Measurements from ENCODE around the gene BEGAIN. TPM values are rescaled to one million over a fixed set of nuclear protein-coding genes. Genes with fewer than 3 reads are reported as not detected.

The BEGAIN gene
- total RNA-seq, 1 donor from 2014 or later, result under 0.01 TPM

DNA sequence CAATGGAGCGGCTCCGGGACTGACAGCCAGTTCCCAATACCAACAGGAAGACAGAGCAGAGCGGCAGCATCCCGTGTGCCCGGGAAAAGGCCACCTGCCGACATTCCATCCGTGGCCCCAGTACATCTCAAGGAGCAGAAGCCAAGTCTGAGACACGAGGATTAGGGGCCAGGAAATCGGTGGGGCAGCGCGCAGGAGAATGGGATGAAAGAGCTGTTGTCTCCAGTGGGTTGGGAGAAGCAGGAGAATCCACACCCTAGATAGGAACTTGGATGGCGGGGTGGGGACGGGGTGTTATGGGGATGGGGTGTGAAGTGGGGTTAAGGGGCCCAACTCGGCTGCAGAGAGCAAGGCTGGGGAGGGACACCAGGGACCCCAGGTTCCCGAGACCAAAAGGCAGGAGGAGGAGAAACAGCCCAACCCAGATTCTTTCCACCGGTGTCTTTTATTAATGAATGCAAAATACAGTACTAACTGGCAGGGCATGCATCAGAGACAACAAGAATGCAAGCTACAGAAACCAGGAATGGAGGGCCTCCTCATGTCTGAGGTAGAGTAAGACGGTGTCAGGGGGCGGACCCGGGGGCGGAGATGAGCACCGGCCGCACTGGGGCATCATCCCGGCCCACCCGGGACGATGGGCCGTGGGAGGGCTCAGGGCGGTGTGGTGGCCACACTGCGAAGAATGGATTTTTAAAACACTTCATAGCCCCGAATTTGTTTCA is 50.3 kb downstream of the BEGAIN start:
- DNase-seq (ENCODE audit: low read depth in 2 of 2), result no peak

DNA sequence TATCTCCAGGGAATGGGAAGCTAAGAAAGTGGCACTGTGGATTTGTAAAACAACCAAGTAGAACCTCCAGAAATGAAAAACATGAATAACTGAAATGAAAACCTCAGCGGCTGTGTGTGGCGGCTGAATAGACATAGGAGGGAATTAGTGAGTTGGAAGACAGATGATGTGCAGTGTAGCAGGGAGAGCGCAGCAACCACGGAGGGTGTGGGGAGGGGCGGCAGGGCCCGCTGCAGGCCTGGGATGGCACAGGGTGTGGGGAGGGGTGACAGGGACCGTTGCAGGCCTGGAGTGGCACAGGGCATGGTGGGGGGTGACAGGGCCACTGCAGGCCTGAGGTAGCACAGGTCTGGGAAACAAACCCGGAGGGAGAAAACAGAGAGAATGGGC is 51.1 kb downstream of the BEGAIN start:
- DNase-seq (ENCODE audit: low read depth in 2 of 2), result no peak

DNA sequence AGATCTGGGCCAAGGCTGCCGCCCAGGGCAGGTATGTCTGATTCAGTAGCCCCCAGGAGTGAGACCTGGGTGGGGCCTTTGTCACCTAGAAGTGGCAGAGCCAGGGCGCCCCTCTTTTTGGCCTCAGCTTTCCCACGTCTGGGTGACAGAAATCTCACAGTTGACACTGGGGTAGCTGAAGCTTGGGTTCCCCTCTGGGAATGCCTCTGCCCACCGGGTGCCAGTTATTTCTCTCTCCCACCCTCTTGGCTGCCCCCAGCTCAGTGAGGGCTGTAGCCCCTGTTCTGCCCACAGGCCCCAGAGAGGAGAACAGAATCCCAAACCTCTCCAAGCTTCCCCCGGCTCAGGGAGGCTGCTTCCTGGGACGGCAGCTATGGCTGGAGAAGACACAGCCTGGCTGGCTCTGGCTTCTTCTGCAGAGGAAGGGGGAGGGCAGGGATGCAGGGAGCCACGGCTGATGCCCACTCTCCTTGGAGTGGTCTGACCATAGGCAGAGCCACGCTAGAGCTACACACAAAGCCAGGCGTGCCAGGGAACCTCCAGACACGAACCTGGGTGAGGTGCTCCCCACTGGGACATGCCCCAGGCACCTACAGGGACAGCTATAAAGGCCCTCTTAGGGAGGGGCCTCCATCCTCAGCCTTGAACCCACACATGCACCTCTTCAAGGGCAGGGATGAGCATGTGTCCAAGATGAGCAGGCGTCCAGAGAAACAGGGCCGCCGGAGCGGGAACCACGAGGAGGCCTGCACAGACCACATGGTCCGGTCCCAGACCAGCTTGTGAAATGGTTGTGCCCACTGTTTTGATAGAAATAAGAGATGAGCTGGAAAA is 51.7 kb downstream of the BEGAIN start:
- no peak for DNase-seq (ENCODE audit: low read depth in 2 of 2)

DNA sequence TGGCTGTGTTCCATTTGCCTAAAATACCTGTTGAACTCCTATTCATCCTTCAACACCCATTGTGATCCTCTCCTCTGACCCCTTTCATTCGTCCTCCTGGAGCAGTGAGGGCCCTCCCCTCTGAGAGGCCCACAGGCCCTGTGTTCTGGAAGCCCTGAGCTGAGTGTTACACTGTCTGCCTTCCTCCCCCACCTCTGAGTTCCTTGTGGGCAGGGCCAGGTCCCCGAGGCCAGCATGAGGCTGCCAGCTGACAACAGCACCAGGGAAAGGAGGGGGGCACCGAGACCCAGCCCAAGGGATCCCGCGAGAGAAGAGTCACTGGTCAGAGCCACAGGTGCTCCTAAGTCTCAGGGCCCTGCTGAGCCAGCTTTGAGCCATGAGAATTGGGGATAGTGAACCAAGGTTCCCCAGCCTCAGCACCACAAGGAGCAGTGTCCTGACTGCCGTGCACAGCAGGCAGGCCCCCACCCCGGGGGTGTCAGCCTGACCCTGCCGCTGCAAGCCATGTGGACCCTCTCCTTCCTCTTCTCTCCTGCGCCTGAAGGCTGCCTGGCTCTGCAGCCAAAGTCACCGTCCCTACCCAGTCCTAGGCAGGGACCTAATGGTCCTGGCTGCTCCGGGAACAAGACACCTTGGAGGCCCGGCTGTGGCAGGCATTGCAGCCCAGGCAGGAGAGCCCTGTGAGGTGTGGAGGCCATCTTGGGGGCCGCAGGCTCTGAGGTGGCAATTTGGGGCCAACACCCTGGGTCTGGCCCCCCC is 52.5 kb downstream of the BEGAIN start:
- no peak for DNase-seq (ENCODE audit: low read depth in 2 of 2)

DNA sequence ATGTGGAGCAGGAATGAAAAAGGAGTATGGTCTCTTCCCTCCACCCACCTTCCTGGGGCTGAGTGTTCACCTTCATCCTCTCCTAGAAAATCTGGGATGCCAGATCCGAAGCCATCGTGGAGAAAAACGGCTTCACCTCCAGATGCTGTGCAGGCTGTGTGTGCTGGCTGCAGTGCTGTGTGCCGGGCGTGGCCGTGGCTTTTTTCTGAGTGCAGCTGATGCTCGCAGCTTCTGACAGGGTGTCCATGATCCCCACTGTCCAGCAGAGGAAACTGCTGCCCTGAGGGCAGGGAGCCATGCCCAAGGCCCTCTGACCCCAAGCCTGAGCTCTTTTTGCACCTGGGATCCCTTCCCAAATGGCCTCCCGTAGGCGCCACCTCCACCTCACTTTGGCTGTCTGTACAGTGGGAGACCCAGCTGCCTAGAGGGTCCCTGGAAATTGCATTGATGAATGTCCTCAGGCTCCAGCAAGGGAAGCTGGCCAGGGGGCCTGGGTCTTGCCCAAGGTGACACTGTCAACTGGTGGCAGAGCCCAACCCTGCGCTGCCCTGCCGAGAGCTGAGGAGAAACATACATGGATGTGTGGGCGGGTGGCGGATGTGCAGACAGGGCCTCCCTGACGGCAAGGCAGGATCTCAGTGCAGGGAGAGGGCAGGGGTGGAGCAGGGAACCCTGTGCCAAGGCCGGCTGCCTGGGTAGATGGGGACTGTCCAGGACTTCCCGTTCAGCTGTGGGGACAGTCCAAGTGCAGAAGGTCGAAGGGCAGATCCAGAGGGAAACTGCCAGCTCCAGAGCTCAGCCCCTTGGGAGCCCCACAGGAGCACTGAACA is 53.3 kb downstream of the BEGAIN start:
- no peak for DNase-seq (ENCODE audit: low read depth in 2 of 2)

DNA sequence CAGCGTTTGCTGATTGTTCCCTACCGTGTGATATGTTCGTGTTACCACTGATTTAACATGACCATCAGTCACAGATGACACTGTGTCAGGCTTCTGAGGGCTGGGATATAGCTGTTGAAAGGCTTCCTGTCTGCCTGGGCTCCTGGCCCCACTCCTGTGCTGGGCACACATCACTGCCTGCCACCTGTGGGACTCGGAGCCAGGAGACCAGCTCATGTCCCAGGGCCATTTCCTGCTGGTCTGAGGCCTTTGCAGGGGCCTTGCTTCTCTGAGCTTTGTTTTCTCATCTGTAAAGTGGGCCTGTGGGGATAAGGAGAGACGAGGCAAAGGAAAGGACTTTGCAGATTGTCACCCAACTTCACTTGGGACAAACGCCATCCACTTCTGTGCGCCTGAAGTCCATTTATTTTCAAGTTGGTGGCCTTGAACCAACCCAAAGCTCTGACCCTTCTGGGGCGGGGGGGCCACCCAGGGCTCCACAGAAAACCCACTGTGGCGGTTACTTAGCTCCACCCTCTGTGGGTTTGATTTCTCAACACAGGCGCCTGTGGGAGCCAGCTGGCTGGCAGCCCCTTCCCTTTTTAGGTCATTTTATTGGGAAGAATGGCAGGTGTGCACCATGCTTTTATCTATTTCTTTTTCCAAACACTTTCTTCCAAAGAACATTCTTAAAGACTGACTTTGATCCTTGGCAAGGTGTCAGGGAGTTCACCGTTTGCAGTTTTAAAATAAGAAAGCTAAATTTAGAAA is 54.1 kb downstream of the BEGAIN start:
- DNase-seq (ENCODE audit: low read depth in 2 of 2), result no peak

DNA sequence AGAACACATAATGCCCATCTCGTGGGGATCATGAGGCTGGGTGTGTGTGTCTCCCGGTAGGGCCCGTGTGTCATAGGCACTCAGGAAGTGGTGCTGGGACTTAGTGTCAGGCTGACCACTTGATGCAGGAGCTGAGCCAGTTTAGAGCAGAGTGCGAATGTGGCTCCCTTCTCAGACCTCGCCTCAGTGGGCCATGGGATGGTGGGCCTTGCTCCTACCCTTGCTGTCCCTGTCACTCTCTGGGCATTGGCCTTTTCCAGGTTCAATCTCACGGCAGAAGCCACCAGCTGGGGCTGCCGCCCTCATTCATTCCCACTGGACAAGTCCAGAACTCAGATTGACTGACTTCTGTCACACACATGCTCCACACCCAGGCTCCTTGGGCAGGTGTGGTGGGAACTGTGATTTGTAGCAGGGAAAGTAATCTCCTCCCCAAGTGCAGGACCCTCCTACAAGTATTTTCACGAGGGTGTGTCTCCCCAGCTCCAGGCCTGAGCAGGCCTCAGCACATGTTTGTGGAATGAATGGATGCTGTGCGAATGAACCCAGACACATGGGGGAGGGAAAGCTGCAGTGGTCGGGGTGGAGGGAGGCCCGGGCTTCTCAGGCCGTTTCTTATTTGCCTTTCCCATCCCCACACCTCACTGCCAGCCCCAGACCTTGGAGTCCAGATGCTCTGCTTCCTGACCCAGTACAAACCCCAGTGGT is 54.9 kb downstream of the BEGAIN start:
- DNase-seq (ENCODE audit: low read depth in 2 of 2), result no peak

DNA sequence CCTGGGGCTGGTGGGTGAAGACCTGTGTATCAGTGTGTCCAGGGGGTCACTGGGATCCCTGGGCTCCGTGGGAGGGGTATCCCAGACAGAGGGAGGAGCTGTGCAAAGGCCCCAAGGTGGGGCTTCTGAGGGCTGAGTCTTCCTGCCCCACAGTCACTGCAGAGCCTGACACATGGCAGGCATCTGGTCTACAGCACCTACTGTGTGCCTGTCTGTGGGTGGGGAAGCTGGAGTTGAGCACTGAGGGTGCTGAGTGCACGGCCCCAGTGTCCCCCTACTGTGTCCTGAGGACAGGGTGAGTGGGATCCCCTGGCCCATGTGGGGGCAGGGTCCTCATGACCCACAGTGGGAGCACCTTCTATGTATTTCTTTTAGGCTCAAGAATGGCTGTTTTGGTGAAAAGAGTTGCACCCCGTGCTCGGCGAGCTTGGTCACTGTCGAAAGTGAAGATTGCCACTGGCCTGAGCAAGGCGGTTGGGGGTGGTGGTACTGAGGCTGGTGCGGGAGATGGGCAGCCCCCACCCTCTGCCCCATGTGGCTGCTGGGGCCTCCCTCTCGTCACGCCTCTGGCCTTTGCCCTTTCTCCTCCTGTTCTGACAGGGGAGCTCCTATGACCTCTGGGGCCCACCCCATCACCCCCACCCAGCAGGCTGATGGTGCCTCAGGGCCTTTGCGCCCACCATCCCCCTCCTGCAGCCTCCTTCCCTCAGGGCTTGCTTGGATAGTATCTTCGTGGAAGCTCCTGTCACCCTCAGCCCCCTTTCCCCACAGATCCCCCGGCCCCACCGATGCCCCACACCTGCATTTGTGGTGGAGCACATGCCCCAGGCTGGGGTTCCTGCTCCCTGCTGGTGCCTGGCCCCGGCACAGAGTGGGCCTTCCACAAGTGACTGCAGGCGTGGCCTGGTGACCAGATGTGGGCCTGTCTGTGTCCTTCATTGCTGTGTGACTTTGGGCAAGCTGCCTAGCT is 55.8 kb downstream of the BEGAIN start:
- no peak for DNase-seq (ENCODE audit: low read depth in 2 of 2)

DNA sequence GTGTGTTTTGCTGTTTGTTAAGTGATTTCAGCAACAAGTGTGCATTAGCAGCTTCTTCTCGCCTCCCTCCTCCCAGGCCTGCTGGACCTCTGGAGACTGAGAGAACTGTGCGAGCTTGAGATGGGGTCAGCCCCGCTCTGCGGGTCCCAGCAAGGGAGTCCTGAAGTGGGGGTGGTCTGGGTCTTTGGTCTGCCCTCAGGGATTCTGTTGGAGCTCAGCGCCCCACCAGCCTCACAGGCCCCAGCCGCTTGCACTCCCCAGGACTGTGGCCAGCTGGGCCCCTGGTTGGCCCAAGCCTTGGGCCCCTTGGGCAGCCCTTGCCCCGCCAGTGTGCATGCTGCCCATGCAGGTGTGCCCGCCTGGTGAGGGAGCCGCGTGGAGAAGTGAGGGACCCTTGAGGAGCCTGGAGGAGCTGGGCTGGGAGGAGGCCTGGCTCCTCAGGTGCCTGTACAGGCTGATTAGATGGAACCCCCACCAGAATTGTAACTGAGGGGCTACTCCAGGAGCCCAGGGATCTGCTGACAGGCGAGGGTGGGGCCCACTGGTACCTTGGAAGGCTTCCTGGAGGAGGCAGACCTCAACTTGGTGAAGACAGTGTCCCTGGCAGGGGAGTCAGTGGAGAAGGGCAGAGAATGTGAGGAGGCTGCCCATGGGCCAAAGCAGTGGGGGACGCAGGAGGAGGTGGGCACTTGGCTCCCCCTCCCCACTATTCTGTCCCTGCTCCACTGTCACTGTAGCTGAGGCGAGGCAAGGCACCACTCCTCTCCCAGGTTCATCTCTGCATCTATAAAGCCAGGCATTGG is 56.7 kb downstream of the BEGAIN start:
- DNase-seq (ENCODE audit: low read depth in 2 of 2), result no peak

DNA sequence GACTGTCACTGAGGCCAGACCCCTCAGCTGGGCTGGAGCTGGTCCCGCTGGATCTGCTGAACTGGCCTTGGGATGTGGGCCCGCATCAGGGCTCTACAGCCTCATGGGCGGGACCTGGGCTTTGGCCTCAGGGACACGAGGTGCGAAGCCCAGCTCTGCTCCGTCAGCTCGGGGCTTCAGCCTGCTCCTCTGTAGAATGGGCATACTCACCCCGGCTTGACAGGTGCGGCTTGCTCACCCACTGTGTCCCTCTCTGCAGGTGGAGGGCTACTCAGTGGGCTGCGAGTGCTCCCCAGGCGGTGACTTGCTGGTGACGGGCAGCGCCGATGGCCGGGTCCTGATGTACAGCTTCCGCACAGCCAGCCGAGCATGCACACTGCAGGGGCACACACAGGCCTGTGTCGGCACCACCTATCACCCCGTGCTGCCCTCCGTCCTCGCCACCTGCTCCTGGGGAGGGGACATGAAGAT is 57.6 kb downstream of the BEGAIN start:
- no peak for DNase-seq (ENCODE audit: low read depth in 2 of 2)

DNA sequence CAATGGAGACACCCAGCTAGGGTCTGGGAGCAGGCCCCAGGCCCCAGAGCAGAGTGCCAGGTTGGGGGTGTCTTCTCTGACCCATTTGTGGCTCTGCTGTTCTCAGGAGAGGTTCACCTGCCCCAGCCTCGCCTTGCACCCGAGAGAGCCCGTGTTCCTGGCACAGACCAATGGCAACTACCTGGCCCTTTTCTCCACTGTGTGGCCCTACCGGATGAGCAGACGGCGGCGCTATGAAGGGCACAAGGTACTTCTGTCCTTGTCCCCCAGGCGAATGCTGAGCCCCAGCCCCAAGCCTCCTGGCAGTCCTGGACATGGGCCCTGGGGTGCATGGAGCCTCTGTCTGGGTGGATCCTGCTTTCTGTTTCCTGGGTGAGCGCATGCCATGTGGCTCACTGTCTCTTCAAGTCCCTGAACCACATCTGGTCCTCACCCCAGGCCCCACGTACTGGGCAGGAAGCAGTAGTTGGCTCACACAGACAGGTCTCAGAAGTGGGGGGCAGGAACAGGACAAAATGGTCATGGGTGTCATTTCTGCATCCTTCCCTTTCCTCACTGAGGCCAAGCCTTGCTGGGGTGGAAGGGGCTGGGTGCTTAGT is 58.2 kb downstream of the BEGAIN start:
- DNase-seq (ENCODE audit: low read depth in 2 of 2), result no peak

DNA sequence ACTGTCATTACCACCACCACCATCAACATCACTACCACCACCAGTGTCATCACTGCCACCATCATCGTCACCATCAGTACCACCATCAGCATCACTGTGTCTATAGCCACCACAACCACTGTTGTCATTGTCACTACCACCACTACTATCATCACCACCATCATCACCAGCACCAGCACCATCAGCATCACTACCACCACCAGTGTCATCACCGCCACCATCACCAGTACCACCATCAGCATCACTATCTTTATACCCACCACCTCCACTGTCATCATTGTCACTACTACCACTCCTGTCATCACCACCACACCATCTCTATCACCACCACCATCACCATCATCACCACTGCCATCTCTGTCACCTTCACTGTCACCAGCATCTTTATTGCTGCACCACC is 60.6 kb downstream of the BEGAIN start:
- DNase-seq (ENCODE audit: low read depth in 2 of 2), result no peak

DNA sequence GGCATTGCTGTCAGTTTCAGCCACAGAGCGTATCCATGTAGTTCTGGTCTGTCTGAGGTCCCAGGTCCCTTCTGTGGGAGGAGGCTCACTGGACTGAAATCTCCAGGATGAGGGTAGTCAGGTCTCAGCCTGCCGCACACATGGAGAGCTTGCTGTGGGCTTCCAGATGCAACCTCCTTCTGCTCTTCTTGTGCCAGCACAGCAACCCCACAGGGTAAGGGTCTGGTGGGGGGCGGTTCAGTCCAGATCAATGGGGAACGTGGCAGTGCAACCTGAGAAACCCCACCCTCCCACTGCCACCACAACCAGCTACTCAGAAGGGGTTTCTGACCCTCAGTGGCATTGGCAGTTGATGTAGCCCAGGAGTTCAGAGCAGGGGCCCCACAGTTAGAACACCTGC is 61.2 kb downstream of the BEGAIN start:
- DNase-seq (ENCODE audit: low read depth in 2 of 2), result no peak

DNA sequence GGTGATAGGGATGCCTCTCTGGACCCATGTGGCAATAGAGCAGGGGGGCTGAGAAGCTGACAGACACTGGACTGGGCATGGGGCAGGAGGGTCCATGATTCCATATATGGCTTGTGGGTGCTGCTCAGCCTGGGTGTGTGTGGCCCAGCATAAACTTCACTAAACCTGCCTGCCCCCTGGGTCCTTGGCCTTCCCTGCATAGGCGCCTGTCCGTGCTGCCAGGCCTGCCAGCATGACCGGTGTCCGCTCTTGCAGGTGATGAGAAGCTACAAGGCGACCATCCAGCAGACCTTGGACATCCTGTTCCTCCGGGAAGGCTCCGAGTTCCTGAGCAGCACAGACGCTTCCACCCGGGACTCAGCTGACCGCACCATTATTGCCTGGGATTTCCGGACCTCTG is 61.6 kb downstream of the BEGAIN start:
- DNase-seq (ENCODE audit: low read depth in 2 of 2), result no peak

DNA sequence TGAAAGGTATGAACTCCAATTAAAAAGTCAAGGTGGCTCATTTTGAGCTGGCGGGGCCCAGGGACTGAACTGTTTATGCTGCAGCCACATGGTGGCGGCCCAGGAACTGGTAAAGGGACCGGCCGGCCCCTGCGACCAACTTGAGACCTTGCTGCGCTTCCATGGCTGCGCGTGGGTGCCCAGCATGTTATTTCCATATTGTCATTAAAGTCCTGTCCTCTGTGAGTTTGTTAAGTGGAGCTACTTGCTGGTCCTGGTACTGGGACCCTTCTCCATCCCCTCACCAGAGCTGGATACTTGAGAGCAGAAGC is 62.3 kb downstream of the BEGAIN start:
- no peak for DNase-seq (ENCODE audit: low read depth in 2 of 2)

DNA sequence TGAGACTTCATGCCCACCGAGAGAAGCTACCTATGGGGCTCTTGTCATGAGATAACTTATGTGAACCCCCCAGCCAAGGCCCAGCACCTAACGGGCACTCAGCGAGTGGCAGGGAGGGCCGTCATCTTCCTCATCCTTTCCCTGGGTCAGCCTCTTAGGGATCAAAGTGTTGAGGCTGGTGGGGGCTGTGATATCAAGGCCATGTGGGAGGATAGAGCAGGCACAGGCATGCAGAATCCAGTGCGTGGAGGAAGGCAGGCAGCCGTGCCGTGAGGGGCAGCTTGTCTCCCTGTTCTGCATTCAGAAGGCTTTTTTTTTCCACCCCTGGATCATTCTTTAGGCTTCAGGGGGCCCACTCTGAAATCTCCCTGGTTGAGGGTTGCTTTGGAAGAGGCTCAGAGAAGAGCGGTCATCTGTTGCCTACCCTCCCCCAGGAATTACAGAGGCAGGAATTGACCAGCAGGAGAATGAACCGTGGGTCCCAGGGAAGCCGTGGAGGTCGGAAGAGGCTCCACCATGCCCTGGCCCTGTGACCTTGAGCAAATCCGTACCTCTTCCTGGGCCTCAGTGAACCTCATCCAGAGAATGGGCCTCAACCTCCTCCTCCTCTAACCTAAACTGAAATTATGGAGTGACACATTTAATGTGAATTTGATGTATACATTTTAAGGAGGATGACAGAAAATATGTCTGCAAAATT is 62.8 kb downstream of the BEGAIN start:
- DNase-seq (ENCODE audit: low read depth in 2 of 2), result no peak

DNA sequence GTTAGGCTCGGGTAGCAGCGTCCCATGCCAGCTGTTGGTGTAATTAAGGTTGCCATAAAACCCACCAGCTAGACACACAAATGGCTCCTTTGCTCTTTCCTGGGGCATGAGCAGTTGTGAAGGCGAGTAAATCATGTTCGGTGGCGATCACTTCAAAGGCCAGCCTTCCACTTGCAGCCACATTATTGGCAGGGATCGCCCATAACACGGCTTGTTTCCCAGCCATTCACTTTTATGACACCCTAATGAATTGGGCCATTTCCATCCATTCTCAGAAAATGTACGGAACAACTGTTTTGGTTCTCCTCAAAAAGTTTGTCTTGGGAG is 63.4 kb downstream of the BEGAIN start:
- DNase-seq (ENCODE audit: low read depth in 2 of 2), result no peak

Data from dermis microvascular lymphatic vessel endothelial cell (primary cell).